GM18498 (cell line): ENCODE data around the gene NRF1.

ENCODE experiments used
- ATAC-seq: cut with Tn5 transposase; IDR thresholded peaks from one replicate; pipeline ENCODE4 v1.9.1; 2021; ENCODE audit warnings: mild to moderate bottlenecking, moderate library complexity; ENCODE audit not compliant: unreplicated experiment

NRF1 gene

GRCh38 chr7:129769400-129769774, 157.9 kb downstream of the NRF1 start:
- no peak for ATAC-seq

- no peak for ATAC-seq
These were observed 158.6 kb downstream of the NRF1 start for GRCh38 chr7:129769866-129770808.

GRCh38 chr7:129771201-129771927, 159.8 kb downstream of the NRF1 start:
- no peak for ATAC-seq

GRCh38 chr7:129771928-129772479, 160.5 kb downstream of the NRF1 start:
- ATAC-seq: no peak

- ATAC-seq: no peak
These were observed 161.2 kb downstream of the NRF1 start for GRCh38 chr7:129772646-129773280.

- no peak for ATAC-seq
These were observed 161.8 kb downstream of the NRF1 start for GRCh38 chr7:129773328-129773731.

GRCh38 chr7:129773871-129774270, 162.4 kb downstream of the NRF1 start:
- ATAC-seq: no peak

- no peak for ATAC-seq
These were observed 162.8 kb downstream of the NRF1 start for GRCh38 chr7:129774359-129774758.

- ATAC-seq: no peak
These were observed 163.6 kb downstream of the NRF1 start for GRCh38 chr7:129774871-129775694.

- no peak for ATAC-seq
These were observed 164.3 kb downstream of the NRF1 start for GRCh38 chr7:129775695-129776361.

GRCh38 chr7:129776362-129776722, 164.8 kb downstream of the NRF1 start:
- ATAC-seq: no peak

- no peak for ATAC-seq
These were observed 165.8 kb downstream of the NRF1 start for GRCh38 chr7:129777195-129777844.

GRCh38 chr7:129777993-129778769, 166.7 kb downstream of the NRF1 start:
- ATAC-seq: no peak

- ATAC-seq: no peak
These were observed 167.5 kb downstream of the NRF1 start for GRCh38 chr7:129778770-129779601.

- peak; percentile 26 for ATAC-seq
These were observed 168.2 kb downstream of the NRF1 start for GRCh38 chr7:129779602-129780256.

GRCh38 chr7:129780257-129780973, 168.9 kb downstream of the NRF1 start:
- peak; percentile 38 for ATAC-seq
